GM23338 (cell line): Measurements from ENCODE around the gene PCBP3. TPM values are rescaled to one million over a fixed set of nuclear protein-coding genes. Genes with fewer than 3 reads are reported as not detected.

ENCODE experiments used
- ATAC-seq: fragments of 200-7000 bp; cut with Tn5 transposase; 3 replicates; pipeline ENCODE4 v1.9.1; 2020
- DNase-seq: peaks from one replicate; pipeline ENCODE4 v3.0.0-alpha.2; 2015; ENCODE audit warnings: low spot score
- H2AFZ ChIP-seq: fragments of 200-600 bp; sonication (generic); 2 replicates; pipeline ENCODE4 v1.8.0; 2016; ENCODE audit warnings: antibody characterized with exemption, mild to moderate bottlenecking, moderate library complexity
- H3F3A ChIP-seq: fragments of 200-600 bp; sonication (generic); replicated peaks from 2 replicates; pipeline ENCODE4 v1.8.0; 2017; ENCODE audit warnings: antibody characterized with exemption, mixed run types, low read depth
- H3K27ac ChIP-seq: fragments of 200-600 bp; sonication (generic); 2 replicates; pipeline ENCODE4 v1.6.1; 2016; ENCODE audit warnings: low read depth
- H3K27me3 ChIP-seq: fragments of 200-600 bp; sonication (generic); 2 replicates; pipeline ENCODE4 v1.8.0; 2016; ENCODE audit warnings: mild to moderate bottlenecking, mixed run types, moderate library complexity; ENCODE audit not compliant: insufficient read depth
- H3K36me3 ChIP-seq: fragments of 200-600 bp; sonication (generic); 2 replicates; pipeline ENCODE4 v1.8.0; 2016; ENCODE audit warnings: mild to moderate bottlenecking; ENCODE audit not compliant: insufficient read depth
- H3K4me1 ChIP-seq: fragments of 200-600 bp; sonication (generic); 2 replicates; pipeline ENCODE4 v1.8.0; 2016; ENCODE audit warnings: mild to moderate bottlenecking, moderate library complexity; ENCODE audit not compliant: insufficient read depth
- H3K4me2 ChIP-seq: fragments of 200-600 bp; sonication (generic); 2 replicates; pipeline ENCODE4 v1.7.1; 2017; ENCODE audit warnings: mixed run types
- H3K4me3 ChIP-seq: fragments of 200-600 bp; sonication (generic); 2 replicates; pipeline ENCODE4 v1.6.1; 2016; ENCODE audit warnings: mixed run types
- H3K79me2 ChIP-seq: fragments of 200-600 bp; sonication (generic); replicated peaks from 2 replicates; pipeline ENCODE4 v1.8.0; 2017; ENCODE audit warnings: mild to moderate bottlenecking; ENCODE audit not compliant: insufficient read depth
- H3K9me2 ChIP-seq: fragments of 200-600 bp; sonication (generic); 2 replicates; pipeline ENCODE4 v1.8.0; 2017; ENCODE audit not compliant: insufficient read depth
- H4K20me1 ChIP-seq: fragments of 200-600 bp; sonication (generic); replicated peaks from 2 replicates; pipeline ENCODE4 v1.8.0; 2017; ENCODE audit warnings: mild to moderate bottlenecking; ENCODE audit not compliant: insufficient read depth
- H3K27ac Mint-ChIP-seq: 2 replicates; pipeline ENCODE4 v1.8.0; 2020; ENCODE audit warnings: inconsistent platforms, mild to moderate bottlenecking, moderate library complexity, mixed read lengths
- H3K27me3 Mint-ChIP-seq: 3 replicates; pipeline ENCODE4 v1.8.0; 2022; ENCODE audit warnings: low read depth, mild to moderate bottlenecking, moderate library complexity, mixed read lengths, inconsistent platforms; ENCODE audit not compliant: insufficient read depth, poor library complexity
- H3K36me3 Mint-ChIP-seq: 3 replicates; pipeline ENCODE4 v1.8.0; 2021; ENCODE audit warnings: low read depth, mild to moderate bottlenecking, inconsistent platforms, moderate library complexity, mixed read lengths
- H3K4me1 Mint-ChIP-seq: 3 replicates; pipeline ENCODE4 v1.8.0; 2020; ENCODE audit warnings: mild to moderate bottlenecking, inconsistent platforms, mixed read lengths
- H3K4me3 Mint-ChIP-seq: 3 replicates; pipeline ENCODE4 v1.8.0; 2021; ENCODE audit warnings: moderate library complexity, mild to moderate bottlenecking, inconsistent platforms, mixed read lengths
- H3K9me3 Mint-ChIP-seq: 3 replicates; pipeline ENCODE4 v1.8.0; 2020; ENCODE audit warnings: moderate library complexity, mild to moderate bottlenecking, inconsistent platforms, mixed read lengths
- CREB1 ChIP-seq: fragments of 250-450 bp; sonication (Bioruptor Pico); IDR thresholded peaks from 2 replicates; pipeline ENCODE4 v1.5.0; 2020; ENCODE audit warnings: low read depth, mild to moderate bottlenecking, moderate library complexity
- EZH2phosphoT487 ChIP-seq: fragments of 200-600 bp; sonication (generic); IDR thresholded peaks from one replicate; pipeline ENCODE4 v1.8.1; 2018; ENCODE audit warnings: antibody characterized with exemption; ENCODE audit not compliant: unreplicated experiment
- NANOG ChIP-seq: IDR thresholded peaks from 2 replicates; pipeline ENCODE4 v1.6.1; 2016; ENCODE audit warnings: antibody characterized with exemption, borderline replicate concordance
- ZNF114 ChIP-seq: fragments of 250-450 bp; sonication (Bioruptor Pico); IDR thresholded peaks from 2 replicates; pipeline ENCODE4 v1.5.0; 2020; ENCODE audit warnings: mild to moderate bottlenecking, moderate library complexity
- polyA plus RNA-seq: library from polyadenylated mRNA; unstranded; fragments of >200 nt; fragmentation: Nextera tagmentation; extraction: Ambion mirVana; gene quantifications from 2 replicates; pipeline ENCODE4 v1.2.1, GENCODE V29; 2016
- total RNA-seq: library from RNA; depleted of rRNA; stranded (reverse); fragments of >200 nt; shearing (Covaris generic); gene quantifications from 2 replicates; pipeline ENCODE4 v1.2.3, GENCODE V29; 2014
- TF ChIP-seq, protein P1 (sequence below): fragments of 250-450 bp; sonication (Bioruptor Pico); IDR thresholded peaks from 2 replicates; pipeline ENCODE4 v1.5.0; 2020; ENCODE audit warnings: mild to moderate bottlenecking, moderate library complexity

The PCBP3 gene
- total and polyA plus RNA-seq, 2 experiments from 2014 or later, result 7.1 to 9.1 TPM

DNA sequence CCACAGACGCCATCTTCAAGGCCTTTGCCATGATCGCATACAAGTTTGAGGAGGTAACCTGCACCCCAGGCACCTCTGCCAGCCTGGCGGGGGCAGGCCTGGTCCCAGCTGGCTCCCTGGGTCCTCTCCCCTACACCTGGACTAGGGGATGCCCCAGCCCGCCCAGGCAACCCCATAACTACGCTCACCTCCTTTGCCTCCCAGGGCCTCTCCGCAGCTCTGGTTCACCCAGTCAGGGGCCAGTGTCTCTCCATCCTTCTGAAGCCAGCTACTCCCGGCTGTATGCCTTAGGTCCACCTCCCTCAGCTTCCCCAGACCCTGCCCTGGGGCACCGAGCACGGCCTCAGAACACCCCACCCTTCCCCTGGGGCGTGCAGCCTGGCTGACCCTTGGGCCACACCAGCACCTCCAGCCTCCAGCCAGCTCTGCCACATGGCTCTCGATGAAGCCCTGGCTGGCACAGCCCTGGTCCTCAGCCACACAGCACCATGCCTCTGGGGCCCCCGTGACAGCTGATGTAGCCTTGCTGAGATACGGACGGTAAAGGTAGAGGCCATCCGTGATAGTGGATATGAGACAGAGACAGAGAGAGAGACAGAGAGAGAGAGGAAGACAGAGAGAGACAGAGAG is 257.7 kb downstream of the PCBP3 start:
- Histone ChIP-seq H3K79me2 (no peaks in the 10 kb centered on the region), H3K4me2 (no peak overlapping the region), H3K36me3 (no peaks in the 10 kb centered on the region), H3F3A (no peaks in the 10 kb centered on the region), H3K27ac (no peak overlapping the region), H3K4me1 (no peaks in the 10 kb centered on the region), H2AFZ (no peak overlapping the region), H4K20me1 (no peaks in the 10 kb centered on the region), H3K27me3 (no peaks in the 10 kb centered on the region), H3K4me3 (no peak overlapping the region), H3K9me2 (no peaks in the 10 kb centered on the region)
- no peak overlapping the region for H3K4me3 Mint-ChIP-seq
- TF ChIP-seq CREB1 (CRISPR knock-in tag) (no peak), ZNF114 (CRISPR knock-in tag) (no peak), EZH2phosphoT487 (no peak), NANOG (no peak)
- TF ChIP-seq, protein P1, sequence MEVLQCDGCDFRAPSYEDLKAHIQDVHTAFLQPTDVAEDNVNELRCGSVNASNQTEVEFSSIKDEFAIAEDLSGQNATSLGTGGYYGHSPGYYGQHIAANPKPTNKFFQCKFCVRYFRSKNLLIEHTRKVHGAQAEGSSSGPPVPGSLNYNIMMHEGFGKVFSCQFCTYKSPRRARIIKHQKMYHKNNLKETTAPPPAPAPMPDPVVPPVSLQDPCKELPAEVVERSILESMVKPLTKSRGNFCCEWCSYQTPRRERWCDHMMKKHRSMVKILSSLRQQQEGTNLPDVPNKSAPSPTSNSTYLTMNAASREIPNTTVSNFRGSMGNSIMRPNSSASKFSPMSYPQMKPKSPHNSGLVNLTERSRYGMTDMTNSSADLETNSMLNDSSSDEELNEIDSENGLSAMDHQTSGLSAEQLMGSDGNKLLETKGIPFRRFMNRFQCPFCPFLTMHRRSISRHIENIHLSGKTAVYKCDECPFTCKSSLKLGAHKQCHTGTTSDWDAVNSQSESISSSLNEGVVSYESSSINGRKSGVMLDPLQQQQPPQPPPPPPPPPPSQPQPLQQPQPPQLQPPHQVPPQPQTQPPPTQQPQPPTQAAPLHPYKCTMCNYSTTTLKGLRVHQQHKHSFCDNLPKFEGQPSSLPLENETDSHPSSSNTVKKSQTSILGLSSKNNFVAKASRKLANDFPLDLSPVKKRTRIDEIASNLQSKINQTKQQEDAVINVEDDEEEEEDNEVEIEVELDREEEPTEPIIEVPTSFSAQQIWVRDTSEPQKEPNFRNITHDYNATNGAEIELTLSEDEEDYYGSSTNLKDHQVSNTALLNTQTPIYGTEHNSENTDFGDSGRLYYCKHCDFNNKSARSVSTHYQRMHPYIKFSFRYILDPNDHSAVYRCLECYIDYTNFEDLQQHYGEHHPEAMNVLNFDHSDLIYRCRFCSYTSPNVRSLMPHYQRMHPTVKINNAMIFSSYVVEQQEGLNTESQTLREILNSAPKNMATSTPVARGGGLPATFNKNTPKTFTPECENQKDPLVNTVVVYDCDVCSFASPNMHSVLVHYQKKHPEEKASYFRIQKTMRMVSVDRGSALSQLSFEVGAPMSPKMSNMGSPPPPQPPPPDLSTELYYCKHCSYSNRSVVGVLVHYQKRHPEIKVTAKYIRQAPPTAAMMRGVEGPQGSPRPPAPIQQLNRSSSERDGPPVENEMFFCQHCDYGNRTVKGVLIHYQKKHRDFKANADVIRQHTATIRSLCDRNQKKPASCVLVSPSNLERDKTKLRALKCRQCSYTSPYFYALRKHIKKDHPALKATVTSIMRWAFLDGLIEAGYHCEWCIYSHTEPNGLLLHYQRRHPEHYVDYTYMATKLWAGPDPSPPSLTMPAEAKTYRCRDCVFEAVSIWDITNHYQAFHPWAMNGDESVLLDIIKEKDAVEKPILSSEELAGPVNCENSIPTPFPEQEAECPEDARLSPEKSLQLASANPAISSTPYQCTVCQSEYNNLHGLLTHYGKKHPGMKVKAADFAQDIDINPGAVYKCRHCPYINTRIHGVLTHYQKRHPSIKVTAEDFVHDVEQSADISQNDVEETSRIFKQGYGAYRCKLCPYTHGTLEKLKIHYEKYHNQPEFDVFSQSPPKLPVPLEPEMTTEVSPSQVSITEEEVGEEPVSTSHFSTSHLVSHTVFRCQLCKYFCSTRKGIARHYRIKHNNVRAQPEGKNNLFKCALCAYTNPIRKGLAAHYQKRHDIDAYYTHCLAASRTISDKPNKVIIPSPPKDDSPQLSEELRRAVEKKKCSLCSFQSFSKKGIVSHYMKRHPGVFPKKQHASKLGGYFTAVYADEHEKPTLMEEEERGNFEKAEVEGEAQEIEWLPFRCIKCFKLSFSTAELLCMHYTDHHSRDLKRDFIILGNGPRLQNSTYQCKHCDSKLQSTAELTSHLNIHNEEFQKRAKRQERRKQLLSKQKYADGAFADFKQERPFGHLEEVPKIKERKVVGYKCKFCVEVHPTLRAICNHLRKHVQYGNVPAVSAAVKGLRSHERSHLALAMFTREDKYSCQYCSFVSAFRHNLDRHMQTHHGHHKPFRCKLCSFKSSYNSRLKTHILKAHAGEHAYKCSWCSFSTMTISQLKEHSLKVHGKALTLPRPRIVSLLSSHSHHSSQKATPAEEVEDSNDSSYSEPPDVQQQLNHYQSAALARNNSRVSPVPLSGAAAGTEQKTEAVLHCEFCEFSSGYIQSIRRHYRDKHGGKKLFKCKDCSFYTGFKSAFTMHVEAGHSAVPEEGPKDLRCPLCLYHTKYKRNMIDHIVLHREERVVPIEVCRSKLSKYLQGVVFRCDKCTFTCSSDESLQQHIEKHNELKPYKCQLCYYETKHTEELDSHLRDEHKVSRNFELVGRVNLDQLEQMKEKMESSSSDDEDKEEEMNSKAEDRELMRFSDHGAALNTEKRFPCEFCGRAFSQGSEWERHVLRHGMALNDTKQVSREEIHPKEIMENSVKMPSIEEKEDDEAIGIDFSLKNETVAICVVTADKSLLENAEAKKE (CRISPR knock-in tag), result no peak
- H3K27ac Mint-ChIP-seq, result no peak overlapping the region
- DNase-seq (no peak), ATAC-seq (no peak)
- H3K4me1 Mint-ChIP-seq, result no peaks in the 10 kb centered on the region
- no peaks in the 10 kb centered on the region; the same call in 2 of the 3 replicates for H3K9me3 Mint-ChIP-seq
- no peaks in the 10 kb centered on the region; the same call in 2 of the 3 replicates for H3K36me3 Mint-ChIP-seq
- peaks cover 2% of the 10 kb centered on the region for H3K27me3 Mint-ChIP-seq
